Urinary bladder (tissue), 4 donors: ENCODE measurements around the gene VPS52. TPM values are rescaled to one million over a fixed set of nuclear protein-coding genes. Genes with fewer than 3 reads are reported as not detected.
"Not testable (repeated sequence)": the region's sequence is repeated elsewhere in the genome, so short reads cannot be mapped to it uniquely, and the experiment has no call there.

Source experiments
- DNase-seq: peaks from one replicate; pipeline ENCODE4 v3.0.0-alpha.2; 2015; ENCODE audit errors: extremely low spot score
- H3K27ac ChIP-seq: one replicate; pipeline ENCODE4 v1.5.1; 2013; ENCODE audit warnings: low read depth, mild to moderate bottlenecking, moderate library complexity
- H3K36me3 ChIP-seq: one replicate; pipeline ENCODE4 v1.6.1; 2013; ENCODE audit warnings: mild to moderate bottlenecking, moderate library complexity; ENCODE audit not compliant: insufficient read depth
- H3K4me1 ChIP-seq: one replicate; pipeline ENCODE4 v1.6.1; 2013; ENCODE audit warnings: mild to moderate bottlenecking, moderate library complexity; ENCODE audit not compliant: insufficient read depth
- H3K4me3 ChIP-seq: one replicate; pipeline ENCODE4 v1.5.1; 2013; ENCODE audit warnings: low read depth, low read length
- WGBS: extraction: QIAGEN DNeasy Blood & Tissue Kit; methylation state at CpG from one replicate; pipeline ENCODE4 v1.1.7; 2013; 5-methylcytosine and 5-hydroxymethylcytosine counted together
- polyA plus RNA-seq: library from polyadenylated mRNA; stranded (reverse); fragments of 200-250 nt; gene quantifications from one replicate; pipeline ENCODE4 v1.2.3, GENCODE V29; 2013
- total RNA-seq: library from RNA; depleted of rRNA; stranded (reverse); fragments of >200 nt; gene quantifications from one replicate; pipeline ENCODE4 v1.2.3, GENCODE V29; 2014
- donor health status: healthy with polysubstance abuse.
- donor health status: healthy.

The VPS52 gene
- total and polyA plus RNA-seq, 2 donors: 32.4 to 45.3 TPM

- not testable (repeated sequence) for H3K36me3 ChIP-seq, H3K27ac ChIP-seq, H3K4me3 ChIP-seq, H3K4me1 ChIP-seq, DNase-seq
- 97% methylated on average over 3 of the region's 3 CpGs for WGBS
Measured at GRCh38 chr6:33262490-33262889, 9.2 kb downstream of the VPS52 start.

GRCh38 chr6:33259032-33259431, 12.6 kb downstream of the VPS52 start:
- Histone ChIP-seq H3K36me3 (peaks cover 3% of the 10 kb centered on the region), H3K4me1 (no peaks in the 10 kb centered on the region), H3K27ac (no peak overlapping the region), H3K4me3 (no peak overlapping the region)
- no peak for DNase-seq
- 85% methylated on average over 5 of the region's 5 CpGs for WGBS

GRCh38 chr6:33254591-33254990, 17.1 kb downstream of the VPS52 start:
- H3K4me1 ChIP-seq: no peaks in the 10 kb centered on the region
- H3K36me3 ChIP-seq: peaks cover 3% of the 10 kb centered on the region
- H3K27ac ChIP-seq: no peak overlapping the region
- 95% methylated on average over 4 of the region's 4 CpGs for WGBS
- no peak for DNase-seq
- H3K4me3 ChIP-seq: no peak overlapping the region

GRCh38 chr6:33252759-33253158, 18.9 kb downstream of the VPS52 start:
- DNase-seq: no peak
- H3K27ac ChIP-seq: no peak overlapping the region
- no peaks in the 10 kb centered on the region for H3K4me1 ChIP-seq
- no peaks in the 10 kb centered on the region for H3K36me3 ChIP-seq
- no peak overlapping the region for H3K4me3 ChIP-seq

GRCh38 chr6:33251395-33252012, 20.2 kb downstream of the VPS52 start:
- Histone ChIP-seq H3K36me3 (no peaks in the 10 kb centered on the region), H3K27ac (no peak overlapping the region), H3K4me3 (no peak overlapping the region), H3K4me1 (no peaks in the 10 kb centered on the region)
- no peak for DNase-seq
- 90% methylated on average over 6 of the region's 6 CpGs for WGBS

- H3K27ac ChIP-seq: no peak overlapping the region
- H3K4me1 ChIP-seq: no peaks in the 10 kb centered on the region
- no peak for DNase-seq
- 94% methylated on average over 13 of the region's 13 CpGs for WGBS
- no peaks in the 10 kb centered on the region for H3K36me3 ChIP-seq
- no peak overlapping the region for H3K4me3 ChIP-seq
Measured at GRCh38 chr6:33250731-33251130, 20.9 kb downstream of the VPS52 start.

- Histone ChIP-seq H3K4me3 (peak overlapping the region; percentile 37), H3K27ac (peak overlapping the region; percentile 80), H3K4me1 (no peaks in the 10 kb centered on the region), H3K36me3 (no peaks in the 10 kb centered on the region)
- DNase-seq: no peak
- WGBS: 14% methylated on average over 15 of the region's 15 CpGs
Measured at GRCh38 chr6:33249732-33250630, 21.7 kb downstream of the VPS52 start.

- Histone ChIP-seq H3K4me1 (no peaks in the 10 kb centered on the region), H3K4me3 (peak overlapping the region; percentile 37), H3K27ac (peak overlapping the region; percentile 80), H3K36me3 (no peaks in the 10 kb centered on the region)
- under 1% methylated on average over 58 of the region's 58 CpGs for WGBS
- peak; percentile 97 for DNase-seq
Measured at GRCh38 chr6:33248932-33249731, 22.5 kb downstream of the VPS52 start.

GRCh38 chr6:33248643-33248931, 23.1 kb downstream of the VPS52 start:
- peak overlapping the region; percentile 30 for H3K4me3 ChIP-seq
- H3K27ac ChIP-seq: peak overlapping the region; percentile 63
- DNase-seq: peak; percentile 31
- H3K36me3 ChIP-seq: no peaks in the 10 kb centered on the region
- no peaks in the 10 kb centered on the region for H3K4me1 ChIP-seq
- WGBS: under 1% methylated on average over 18 of the region's 18 CpGs

GRCh38 chr6:33247977-33248642, 23.6 kb downstream of the VPS52 start:
- H3K27ac ChIP-seq: no peak overlapping the region
- WGBS: 2% methylated on average over 28 of the region's 28 CpGs
- DNase-seq: peak; percentile 72
- H3K36me3 ChIP-seq: no peaks in the 10 kb centered on the region
- H3K4me3 ChIP-seq: no peak overlapping the region
- H3K4me1 ChIP-seq: no peaks in the 10 kb centered on the region

- Histone ChIP-seq H3K36me3 (no peaks in the 10 kb centered on the region), H3K4me3 (no peak overlapping the region), H3K27ac (no peak overlapping the region), H3K4me1 (no peaks in the 10 kb centered on the region)
- DNase-seq: no peak
- WGBS: 46% methylated on average over 1 of the region's 1 CpG
Measured at GRCh38 chr6:33243476-33243875, 28.2 kb downstream of the VPS52 start.

GRCh38 chr6:33241968-33242367, 29.7 kb downstream of the VPS52 start:
- H3K27ac ChIP-seq: no peak overlapping the region
- H3K4me1 ChIP-seq: no peaks in the 10 kb centered on the region
- no peaks in the 10 kb centered on the region for H3K36me3 ChIP-seq
- no peak overlapping the region for H3K4me3 ChIP-seq
- DNase-seq: no peak
- WGBS: 50% methylated on average over 3 of the region's 3 CpGs

- 60% methylated on average over 2 of the region's 2 CpGs for WGBS
- no peak overlapping the region for H3K4me3 ChIP-seq
- H3K36me3 ChIP-seq: no peaks in the 10 kb centered on the region
- no peaks in the 10 kb centered on the region for H3K4me1 ChIP-seq
- H3K27ac ChIP-seq: no peak overlapping the region
- DNase-seq: no peak
Measured at GRCh38 chr6:33237741-33238140, 33.9 kb downstream of the VPS52 start.
